ENCODE data around the gene ATXN7L3. TPM values are rescaled to one million over a fixed set of nuclear protein-coding genes. Genes with fewer than 3 reads are reported as not detected.

The ATXN7L3 gene
- total and polyA plus RNA-seq, 9 of the 15 experiments (the other 6 are each of a cell fraction or from before 2014, with no cell fraction given): 0.62 to 66.1 (median 33.2) TPM

GRCh38 chr17:44203731-44204440, 4.2 kb upstream of the ATXN7L3 start (continued):
- no peak for TF ChIP-seq JUN (IDR thresholded peaks at IDR 0.05; ENCODE audit: borderline replicate concordance, low read depth, low read length)
- 0 out of 2 replicates have a peak, but pooled peaks have one; percentile 33 for TF ChIP-seq JUN (CRISPR knock-in tag; IDR thresholded peaks at IDR 0.05; ENCODE audit: borderline replicate concordance)
- TF ChIP-seq CREM (IDR thresholded peaks at IDR 0.05; ENCODE audit: low read depth): 0 out of 2 replicates have a peak, but pooled peaks have one; percentile 10
- TF ChIP-seq PHF20 (IDR thresholded peaks at IDR 0.05; ENCODE audit: partially characterized antibody): peak; percentile 26
- peak; percentile 72 to 85 (median 85) for TF ChIP-seq CTCF (IDR thresholded peaks at IDR 0.05 in 2 of 3, conservative IDR thresholded peaks at IDR 0.05 in 1 of 3; ENCODE audit: insufficient read depth in 2 of 3, low read depth in 1 of 3, low read length in 3 of 3)
- TF ChIP-seq SRF (CRISPR knock-in tag; IDR thresholded peaks at IDR 0.05): no peak
- TF ChIP-seq DPF2 (IDR thresholded peaks at IDR 0.05): 0 out of 2 replicates have a peak, but pooled peaks have one; percentile 9
- TF ChIP-seq NR2C1 (IDR thresholded peaks at IDR 0.05): no peak
- no peak for TF ChIP-seq NR2C1 (tag; IDR thresholded peaks at IDR 0.05)
- TF ChIP-seq ZNF609 (CRISPR knock-in tag; IDR thresholded peaks at IDR 0.05; ENCODE audit: borderline replicate concordance): 0 out of 2 replicates have a peak, but pooled peaks have one; percentile 21
- TF ChIP-seq ARID3A (IDR thresholded peaks at IDR 0.05; ENCODE audit: borderline replicate concordance, low read depth, low read length): 0 out of 2 replicates have a peak, but pooled peaks have one; percentile 62
- peak; percentile 20; the same call in 1 of the 2 replicates for TF ChIP-seq MAX (CRISPR knock-in tag; IDR thresholded peaks at IDR 0.05)
- TF ChIP-seq RBM14 (IDR thresholded peaks at IDR 0.05; ENCODE audit: borderline replicate concordance, insufficient read depth, low read depth, low read length): no peak
- TF ChIP-seq KLF16 (IDR thresholded peaks at IDR 0.05): 0 out of 2 replicates have a peak, but pooled peaks have one; percentile 21
- TF ChIP-seq ETV1 (tag; conservative IDR thresholded peaks at IDR 0.05; ENCODE audit: low read depth): peak; percentile 35; the same call in 1 of the 2 replicates
- peak in 1 of 2 experiments; percentile 44; a peak in 3 of 4 replicates for TF ChIP-seq RAD21 (CRISPR knock-in tag; conservative IDR thresholded peaks at IDR 0.05 in 1 of 2, IDR thresholded peaks at IDR 0.05 in 1 of 2)
- peak; percentile 72 for TF ChIP-seq SPI1 (IDR thresholded peaks at IDR 0.05; ENCODE audit: borderline replicate concordance, low read depth, low read length)
- 0 out of 2 replicates have a peak, but pooled peaks have one; percentile 28 for TF ChIP-seq XRCC5 (IDR thresholded peaks at IDR 0.05; ENCODE audit: low read depth, low read length)

Measured in K562 (cell line).